Right atrium auricular region (tissue), 2 donors: ENCODE measurements around the gene CACNA2D3. TPM values are rescaled to one million over a fixed set of nuclear protein-coding genes. Genes with fewer than 3 reads are reported as not detected.

Experiments used
- DNase-seq: peaks from one replicate; pipeline ENCODE4 v3.0.0-alpha.2; 2019; ENCODE audit warnings: low spot score
- H3K27ac ChIP-seq, 2 donors: fragments of 200-600 bp; sonication (generic); 1 replicate in 1 of 2; 2 replicates in 1 of 2; pipeline ENCODE4 v1.5.1; 2016 to 2019
- H3K27me3 ChIP-seq, 2 donors: fragments of 200-600 bp; sonication (generic); one replicate each; pipeline versions ENCODE4 v1.5.1 to v1.6.0; 2017 to 2019
- H3K36me3 ChIP-seq: fragments of 200-600 bp; sonication (generic); one replicate; pipeline ENCODE4 v1.5.1; 2016
- H3K4me1 ChIP-seq, 2 donors: fragments of 200-600 bp; sonication (generic); one replicate each; pipeline versions ENCODE4 v1.5.1 to v1.6.0; 2017 to 2019
- H3K4me3 ChIP-seq, 2 donors: fragments of 200-600 bp; sonication (generic); 1 replicate in 1 of 2; 2 replicates in 1 of 2; pipeline ENCODE4 v1.5.1; 2017 to 2019; ENCODE audit warnings: mild to moderate bottlenecking in 1 of 2, moderate library complexity in 1 of 2
- H3K9me3 ChIP-seq, 2 donors: fragments of 200-600 bp; sonication (generic); one replicate each; pipeline ENCODE4 v1.5.1; 2019
- CTCF ChIP-seq, 2 donors: fragments of 200-600 bp; sonication (generic); IDR thresholded peaks; one replicate each; pipeline ENCODE4 v1.5.1; 2019; ENCODE audit warnings: antibody characterized with exemption in 2 of 2
- total RNA-seq, 2 donors: library from RNA; depleted of rRNA; stranded (reverse); fragments of >200 nt; gene quantifications; one replicate each; pipeline ENCODE4 v1.1.0, GENCODE V29; 2016

The CACNA2D3 gene
- total RNA-seq, 2 donors from 2014 or later, result 10.9 to 17.2 TPM

GRCh38 chr3:54745843-54746242 is 623.5 kb downstream of the CACNA2D3 start:
- Histone ChIP-seq H3K27me3 (no peaks in the 10 kb centered on the region), H3K36me3 (no peaks in the 10 kb centered on the region), H3K9me3 (no peaks in the 10 kb centered on the region), H3K27ac (no peak overlapping the region), H3K4me1 (no peaks in the 10 kb centered on the region), H3K4me3 (no peak overlapping the region)
- no peak for TF ChIP-seq CTCF (IDR thresholded peaks at IDR 0.05)
- no peak for DNase-seq

GRCh38 chr3:54746722-54747121 is 624.4 kb downstream of the CACNA2D3 start:
- Histone ChIP-seq H3K27me3 (no peaks in the 10 kb centered on the region), H3K9me3 (no peaks in the 10 kb centered on the region), H3K4me3 (no peak overlapping the region), H3K27ac (no peak overlapping the region), H3K36me3 (no peaks in the 10 kb centered on the region), H3K4me1 (no peaks in the 10 kb centered on the region)
- TF ChIP-seq CTCF (IDR thresholded peaks at IDR 0.05), result no peak
- no peak for DNase-seq

- no peak for TF ChIP-seq CTCF (IDR thresholded peaks at IDR 0.05)
- H3K27ac ChIP-seq, result no peak overlapping the region
These were observed 633.4 kb downstream of the CACNA2D3 start for GRCh38 chr3:54755756-54756155.

GRCh38 chr3:54756330-54756731 is 634.0 kb downstream of the CACNA2D3 start:
- no peaks in the 10 kb centered on the region for H3K4me1 ChIP-seq
- H3K9me3 ChIP-seq, result no peaks in the 10 kb centered on the region
- DNase-seq, result no peak
- H3K27ac ChIP-seq, result no peak overlapping the region
- TF ChIP-seq CTCF (IDR thresholded peaks at IDR 0.05), result no peak
- no peak overlapping the region for H3K4me3 ChIP-seq
- no peaks in the 10 kb centered on the region for H3K36me3 ChIP-seq
- no peaks in the 10 kb centered on the region for H3K27me3 ChIP-seq

More at GRCh38 chr3:54755756-54756155, 633.4 kb downstream of the CACNA2D3 start:
- no peaks in the 10 kb centered on the region for H3K36me3 ChIP-seq
- H3K4me3 ChIP-seq, result no peak overlapping the region
- H3K9me3 ChIP-seq, result no peaks in the 10 kb centered on the region
- H3K27me3 ChIP-seq, result no peaks in the 10 kb centered on the region
- DNase-seq, result no peak
- H3K4me1 ChIP-seq, result no peaks in the 10 kb centered on the region

GRCh38 chr3:54758461-54758860 is 636.1 kb downstream of the CACNA2D3 start:
- no peak for TF ChIP-seq CTCF (IDR thresholded peaks at IDR 0.05)
- DNase-seq, result no peak
- H3K4me3 ChIP-seq, result no peak overlapping the region
- H3K36me3 ChIP-seq, result no peaks in the 10 kb centered on the region
- no peaks in the 10 kb centered on the region for H3K9me3 ChIP-seq
- no peak overlapping the region for H3K27ac ChIP-seq
- no peaks in the 10 kb centered on the region for H3K27me3 ChIP-seq
- no peaks in the 10 kb centered on the region for H3K4me1 ChIP-seq

- Histone ChIP-seq H3K27ac (no peak overlapping the region), H3K9me3 (no peaks in the 10 kb centered on the region), H3K36me3 (no peaks in the 10 kb centered on the region), H3K4me3 (no peak overlapping the region), H3K4me1 (no peaks in the 10 kb centered on the region), H3K27me3 (no peaks in the 10 kb centered on the region)
- DNase-seq, result no peak
- no peak for TF ChIP-seq CTCF (IDR thresholded peaks at IDR 0.05)
These were observed 636.8 kb downstream of the CACNA2D3 start for GRCh38 chr3:54759166-54759565.
